Neural cell (in vitro differentiated cells): ENCODE measurements around the gene OGA. TPM values are rescaled to one million over a fixed set of nuclear protein-coding genes. Genes with fewer than 3 reads are reported as not detected.

Experiments
- H2AFZ ChIP-seq: fragments of 200-600, 300-800 bp; sonication (generic), shearing (Covaris generic); 2 replicates; pipeline ENCODE4 v1.6.0; 2014; ENCODE audit warnings: low read depth, mild to moderate bottlenecking, antibody characterized with exemption, low read length, moderate library complexity
- H3F3A ChIP-seq: fragments of 200-600 bp; shearing (Covaris generic); 2 replicates; pipeline ENCODE4 v1.6.1; 2016; ENCODE audit warnings: mild to moderate bottlenecking, moderate library complexity, mixed read lengths, antibody characterized with exemption, low read length; ENCODE audit not compliant: insufficient read depth, poor library complexity, severe bottlenecking
- H3K27ac ChIP-seq: fragments of 200-600, 300-800 bp; sonication (generic), shearing (Covaris generic); 2 replicates; pipeline ENCODE4 v1.5.1; 2014; ENCODE audit warnings: mild to moderate bottlenecking, low read length, moderate library complexity
- H3K27me3 ChIP-seq: fragments of 300-800, 200-600 bp; sonication (generic), shearing (Covaris generic); 2 replicates; pipeline ENCODE4 v1.6.0; 2014; ENCODE audit warnings: mild to moderate bottlenecking, low read depth, low read length, moderate library complexity; ENCODE audit not compliant: insufficient read depth
- H3K36me3 ChIP-seq: fragments of 300-800, 200-600 bp; sonication (generic), shearing (Covaris generic); 2 replicates; pipeline ENCODE4 v1.5.1; 2014; ENCODE audit warnings: mild to moderate bottlenecking, antibody characterized with exemption, low read length, moderate library complexity; ENCODE audit not compliant: insufficient read depth
- H3K4me2 ChIP-seq: fragments of 300-800, 200-600 bp; sonication (generic), shearing (Covaris generic); 2 replicates; pipeline ENCODE4 v1.6.0; 2014; ENCODE audit warnings: mild to moderate bottlenecking, low read length
- H3K4me3 ChIP-seq: fragments of 300-800, 200-600 bp; sonication (generic), shearing (Covaris generic); 2 replicates; pipeline ENCODE4 v1.5.1; 2014; ENCODE audit warnings: mild to moderate bottlenecking, low read length, moderate library complexity
- H3K79me2 ChIP-seq: fragments of 200-600 bp; shearing (Covaris generic); replicated peaks from 2 replicates; pipeline ENCODE4 v1.6.0; 2014; ENCODE audit warnings: mild to moderate bottlenecking, low read length, moderate library complexity; ENCODE audit not compliant: insufficient read depth
- H3K9ac ChIP-seq: fragments of 300-800, 200-600 bp; sonication (generic), shearing (Covaris generic); 2 replicates; pipeline ENCODE4 v1.6.1; 2016; ENCODE audit warnings: mild to moderate bottlenecking, low read length, mixed read lengths
- H3K9me2 ChIP-seq: fragments of 200-600 bp; shearing (Covaris generic); 2 replicates; pipeline ENCODE4 v1.6.1; 2016; ENCODE audit warnings: mild to moderate bottlenecking, low read length, mixed read lengths; ENCODE audit not compliant: insufficient read depth
- H3K9me3 ChIP-seq: fragments of 200-600, 300-800 bp; sonication (generic), shearing (Covaris generic); 2 replicates; pipeline ENCODE4 v1.6.1; 2016; ENCODE audit warnings: mild to moderate bottlenecking, mixed run types, low read length, moderate library complexity, mixed read lengths
- H4K20me1 ChIP-seq: fragments of 200-600 bp; shearing (Covaris generic); 2 replicates; pipeline ENCODE4 v1.6.1; 2016; ENCODE audit warnings: mild to moderate bottlenecking, mixed run types; ENCODE audit not compliant: insufficient read depth
- EP300 ChIP-seq: fragments of 450-650 bp; conservative IDR thresholded peaks from 2 replicates; pipeline ENCODE4 v1.6.1; 2014; ENCODE audit warnings: antibody characterized with exemption, mild to moderate bottlenecking, moderate library complexity; ENCODE audit not compliant: poor library complexity, severe bottlenecking
- EZH2 ChIP-seq: fragments of 200-600, 300-800 bp; shearing (Covaris generic), sonication (generic); IDR thresholded peaks from 2 replicates; pipeline ENCODE4 v1.6.1; 2014; ENCODE audit warnings: antibody characterized with exemption, low read length, borderline replicate concordance, mild to moderate bottlenecking; ENCODE audit not compliant: insufficient read depth, poor library complexity, severe bottlenecking
- MXI1 ChIP-seq: fragments of 450-650 bp; conservative IDR thresholded peaks from 2 replicates; pipeline ENCODE4 v1.6.1; 2014; ENCODE audit warnings: antibody characterized with exemption, mild to moderate bottlenecking; ENCODE audit not compliant: poor library complexity, severe bottlenecking
- POLR2AphosphoS5 ChIP-seq: IDR thresholded peaks from 2 replicates; pipeline ENCODE4 v1.6.1; 2012
- RAD21 ChIP-seq: fragments of 450-650 bp; conservative IDR thresholded peaks from 2 replicates; pipeline ENCODE4 v1.6.1; 2014; ENCODE audit warnings: antibody characterized with exemption, mild to moderate bottlenecking, moderate library complexity
- SMC3 ChIP-seq: fragments of 450-650 bp; conservative IDR thresholded peaks from 2 replicates; pipeline ENCODE4 v1.6.1; 2014; ENCODE audit warnings: antibody characterized with exemption, mild to moderate bottlenecking, moderate library complexity; ENCODE audit not compliant: poor library complexity
- TAF1 ChIP-seq: IDR thresholded peaks from 2 replicates; pipeline ENCODE4 v1.6.1; 2012; ENCODE audit warnings: low read depth
- polyA plus RNA-seq: library from polyadenylated mRNA; depleted of rRNA; stranded (reverse); fragments of >200 nt; gene quantifications from 2 replicates; pipeline ENCODE4 v1.2.3, GENCODE V29; 2014
- TF ChIP-seq, protein P1 (sequence below): IDR thresholded peaks from 2 replicates; pipeline ENCODE4 v1.6.1; 2012; ENCODE audit warnings: borderline replicate concordance
- TF ChIP-seq, protein P2 (sequence below): fragments of 450-650 bp; IDR thresholded peaks from 2 replicates; pipeline ENCODE4 v1.5.1; 2014; ENCODE audit warnings: antibody characterized with exemption, mild to moderate bottlenecking, moderate library complexity; ENCODE audit not compliant: poor library complexity, severe bottlenecking

The OGA gene
- polyA plus RNA-seq, 1 donor from 2014 or later = 357 TPM

DNA sequence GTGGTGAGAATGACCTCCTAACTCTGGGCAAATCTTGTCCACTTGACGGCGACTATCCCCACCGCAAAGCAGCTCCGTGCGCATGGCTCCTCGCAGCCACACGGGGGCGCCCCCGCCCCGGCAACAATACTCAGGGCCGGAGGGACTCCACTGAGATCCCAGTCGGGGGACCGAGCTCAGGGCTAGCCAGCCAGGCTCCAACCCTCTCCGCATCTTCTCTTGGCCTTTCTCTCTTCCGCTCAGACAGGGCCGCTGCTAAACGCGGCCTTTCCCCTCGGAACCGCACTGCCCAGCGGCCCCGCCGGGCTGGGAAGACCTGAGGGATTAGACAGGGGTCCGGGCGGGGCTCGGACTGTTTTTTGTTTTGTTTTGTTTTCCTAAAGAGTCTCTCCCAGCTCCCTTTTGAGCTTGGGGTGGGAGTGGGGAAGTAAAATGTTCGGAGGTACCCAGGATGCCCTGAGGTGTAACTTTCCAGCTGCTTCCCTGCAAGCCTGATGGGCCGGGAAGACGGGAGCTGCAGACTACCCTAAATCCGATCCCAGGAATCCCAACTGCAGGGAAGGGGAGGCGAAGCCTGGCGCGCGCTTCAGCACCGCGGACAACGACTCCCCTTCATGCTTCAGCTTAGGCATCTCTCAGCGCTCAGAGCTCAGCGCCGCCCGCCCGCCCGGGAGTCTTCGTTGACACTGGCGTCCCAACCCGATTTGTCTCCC is 22.7 kb upstream of the OGA start:
- Histone ChIP-seq H3K4me2 (no peak overlapping the region), H2AFZ (no peak overlapping the region), H3K9ac (peak overlapping the region; percentile 25), H3K27ac (no peak overlapping the region), H3K79me2 (no peaks in the 10 kb centered on the region), H3K9me2 (no peaks in the 10 kb centered on the region), H3F3A (no peaks in the 10 kb centered on the region), H3K4me3 (peak overlapping the region; percentile 50), H4K20me1 (no peaks in the 10 kb centered on the region), H3K36me3 (no peaks in the 10 kb centered on the region), H3K9me3 (no peaks in the 10 kb centered on the region), H3K27me3 (peaks cover 26% of the 10 kb centered on the region)
- TF ChIP-seq, protein P1, sequence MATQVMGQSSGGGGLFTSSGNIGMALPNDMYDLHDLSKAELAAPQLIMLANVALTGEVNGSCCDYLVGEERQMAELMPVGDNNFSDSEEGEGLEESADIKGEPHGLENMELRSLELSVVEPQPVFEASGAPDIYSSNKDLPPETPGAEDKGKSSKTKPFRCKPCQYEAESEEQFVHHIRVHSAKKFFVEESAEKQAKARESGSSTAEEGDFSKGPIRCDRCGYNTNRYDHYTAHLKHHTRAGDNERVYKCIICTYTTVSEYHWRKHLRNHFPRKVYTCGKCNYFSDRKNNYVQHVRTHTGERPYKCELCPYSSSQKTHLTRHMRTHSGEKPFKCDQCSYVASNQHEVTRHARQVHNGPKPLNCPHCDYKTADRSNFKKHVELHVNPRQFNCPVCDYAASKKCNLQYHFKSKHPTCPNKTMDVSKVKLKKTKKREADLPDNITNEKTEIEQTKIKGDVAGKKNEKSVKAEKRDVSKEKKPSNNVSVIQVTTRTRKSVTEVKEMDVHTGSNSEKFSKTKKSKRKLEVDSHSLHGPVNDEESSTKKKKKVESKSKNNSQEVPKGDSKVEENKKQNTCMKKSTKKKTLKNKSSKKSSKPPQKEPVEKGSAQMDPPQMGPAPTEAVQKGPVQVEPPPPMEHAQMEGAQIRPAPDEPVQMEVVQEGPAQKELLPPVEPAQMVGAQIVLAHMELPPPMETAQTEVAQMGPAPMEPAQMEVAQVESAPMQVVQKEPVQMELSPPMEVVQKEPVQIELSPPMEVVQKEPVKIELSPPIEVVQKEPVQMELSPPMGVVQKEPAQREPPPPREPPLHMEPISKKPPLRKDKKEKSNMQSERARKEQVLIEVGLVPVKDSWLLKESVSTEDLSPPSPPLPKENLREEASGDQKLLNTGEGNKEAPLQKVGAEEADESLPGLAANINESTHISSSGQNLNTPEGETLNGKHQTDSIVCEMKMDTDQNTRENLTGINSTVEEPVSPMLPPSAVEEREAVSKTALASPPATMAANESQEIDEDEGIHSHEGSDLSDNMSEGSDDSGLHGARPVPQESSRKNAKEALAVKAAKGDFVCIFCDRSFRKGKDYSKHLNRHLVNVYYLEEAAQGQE = peak; percentile 85
- no peak for TF ChIP-seq EZH2
- no peak for TF ChIP-seq TAF1
- TF ChIP-seq, protein P2, sequence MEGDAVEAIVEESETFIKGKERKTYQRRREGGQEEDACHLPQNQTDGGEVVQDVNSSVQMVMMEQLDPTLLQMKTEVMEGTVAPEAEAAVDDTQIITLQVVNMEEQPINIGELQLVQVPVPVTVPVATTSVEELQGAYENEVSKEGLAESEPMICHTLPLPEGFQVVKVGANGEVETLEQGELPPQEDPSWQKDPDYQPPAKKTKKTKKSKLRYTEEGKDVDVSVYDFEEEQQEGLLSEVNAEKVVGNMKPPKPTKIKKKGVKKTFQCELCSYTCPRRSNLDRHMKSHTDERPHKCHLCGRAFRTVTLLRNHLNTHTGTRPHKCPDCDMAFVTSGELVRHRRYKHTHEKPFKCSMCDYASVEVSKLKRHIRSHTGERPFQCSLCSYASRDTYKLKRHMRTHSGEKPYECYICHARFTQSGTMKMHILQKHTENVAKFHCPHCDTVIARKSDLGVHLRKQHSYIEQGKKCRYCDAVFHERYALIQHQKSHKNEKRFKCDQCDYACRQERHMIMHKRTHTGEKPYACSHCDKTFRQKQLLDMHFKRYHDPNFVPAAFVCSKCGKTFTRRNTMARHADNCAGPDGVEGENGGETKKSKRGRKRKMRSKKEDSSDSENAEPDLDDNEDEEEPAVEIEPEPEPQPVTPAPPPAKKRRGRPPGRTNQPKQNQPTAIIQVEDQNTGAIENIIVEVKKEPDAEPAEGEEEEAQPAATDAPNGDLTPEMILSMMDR = peak; percentile 95
- TF ChIP-seq SMC3 = peak; percentile 95
- TF ChIP-seq MXI1 = no peak
- no peak for TF ChIP-seq EP300
- peak; percentile 93 for TF ChIP-seq RAD21
- no peak for TF ChIP-seq POLR2AphosphoS5

DNA sequence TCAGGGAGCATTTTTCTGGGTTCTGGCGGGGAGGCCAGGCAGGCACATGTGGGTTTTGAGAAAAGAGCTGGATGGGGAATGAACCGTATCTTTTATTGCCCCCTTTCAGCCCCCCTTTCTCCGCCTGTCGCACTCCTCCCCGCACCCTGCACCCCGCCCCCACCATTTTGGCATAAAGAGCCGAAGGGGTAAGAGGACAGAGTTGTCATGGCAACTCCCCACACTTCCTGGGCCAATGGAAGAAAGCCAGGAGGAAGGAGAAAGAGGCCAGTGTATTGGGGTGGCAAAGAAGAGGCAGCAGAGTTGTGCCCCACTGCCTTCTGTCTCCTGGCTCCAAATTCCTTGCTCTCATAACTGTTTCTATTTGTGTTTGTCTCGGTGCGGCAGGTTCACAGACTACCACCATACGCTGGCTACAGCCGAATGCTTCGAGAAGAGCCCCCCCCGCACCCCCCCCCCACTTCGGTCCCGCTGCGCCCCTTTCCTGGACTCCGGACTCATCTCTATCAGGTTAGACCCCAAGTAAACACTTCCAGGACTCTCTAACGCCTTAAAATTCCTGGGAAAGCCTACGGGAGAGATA is 21.9 kb upstream of the OGA start:
- Histone ChIP-seq H3K9ac (no peak overlapping the region), H3K27ac (no peak overlapping the region), H3K9me3 (no peaks in the 10 kb centered on the region), H3K79me2 (no peaks in the 10 kb centered on the region), H3K4me3 (peak overlapping the region; percentile 50), H3K4me2 (no peak overlapping the region), H3K27me3 (peaks cover 26% of the 10 kb centered on the region), H3F3A (no peaks in the 10 kb centered on the region), H4K20me1 (no peaks in the 10 kb centered on the region), H3K9me2 (no peaks in the 10 kb centered on the region), H2AFZ (no peak overlapping the region), H3K36me3 (no peaks in the 10 kb centered on the region)
- TF ChIP-seq EP300 (no peak), RAD21 (no peak), EZH2 (no peak), MXI1 (no peak), SMC3 (no peak), POLR2AphosphoS5 (no peak), TAF1 (no peak)
- TF ChIP-seq, protein P2 = no peak
- TF ChIP-seq, protein P1 = no peak
